ENCODE measurements around the gene SCAP.

DNA sequence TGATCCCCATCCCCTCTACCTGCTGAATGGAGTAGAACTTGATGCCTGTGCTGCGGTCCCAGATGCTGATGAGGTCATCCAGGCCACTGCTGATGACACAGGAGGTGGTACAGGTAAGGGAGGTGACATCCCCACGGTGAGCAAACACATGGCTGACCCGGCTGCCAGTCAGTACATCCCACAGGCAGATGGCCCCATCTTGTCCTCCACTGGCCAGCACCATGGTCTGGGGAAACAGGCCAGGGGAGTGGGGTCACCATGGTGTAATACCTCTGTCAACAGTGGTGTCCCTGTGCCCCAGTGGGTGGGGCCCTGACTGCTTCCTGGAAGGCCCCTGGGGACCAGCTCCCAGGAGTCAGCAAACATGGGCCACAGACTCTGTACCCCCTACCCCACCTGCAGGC, 61.6 kb downstream of the SCAP start:
- TF ChIP-seq, protein P1, sequence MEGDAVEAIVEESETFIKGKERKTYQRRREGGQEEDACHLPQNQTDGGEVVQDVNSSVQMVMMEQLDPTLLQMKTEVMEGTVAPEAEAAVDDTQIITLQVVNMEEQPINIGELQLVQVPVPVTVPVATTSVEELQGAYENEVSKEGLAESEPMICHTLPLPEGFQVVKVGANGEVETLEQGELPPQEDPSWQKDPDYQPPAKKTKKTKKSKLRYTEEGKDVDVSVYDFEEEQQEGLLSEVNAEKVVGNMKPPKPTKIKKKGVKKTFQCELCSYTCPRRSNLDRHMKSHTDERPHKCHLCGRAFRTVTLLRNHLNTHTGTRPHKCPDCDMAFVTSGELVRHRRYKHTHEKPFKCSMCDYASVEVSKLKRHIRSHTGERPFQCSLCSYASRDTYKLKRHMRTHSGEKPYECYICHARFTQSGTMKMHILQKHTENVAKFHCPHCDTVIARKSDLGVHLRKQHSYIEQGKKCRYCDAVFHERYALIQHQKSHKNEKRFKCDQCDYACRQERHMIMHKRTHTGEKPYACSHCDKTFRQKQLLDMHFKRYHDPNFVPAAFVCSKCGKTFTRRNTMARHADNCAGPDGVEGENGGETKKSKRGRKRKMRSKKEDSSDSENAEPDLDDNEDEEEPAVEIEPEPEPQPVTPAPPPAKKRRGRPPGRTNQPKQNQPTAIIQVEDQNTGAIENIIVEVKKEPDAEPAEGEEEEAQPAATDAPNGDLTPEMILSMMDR (conservative IDR thresholded peaks at IDR 0.05 in 1 of 2, IDR thresholded peaks at IDR 0.05 in 1 of 2; ENCODE audit: low read depth in 1 of 2, low read length in 2 of 2), result no peak
- TF ChIP-seq EZH2 (IDR thresholded peaks at IDR 0.05; ENCODE audit: low read length, missing control alignments), result no peak
